Parathyroid adenoma (tissue), 2 donors: ENCODE measurements around the gene ZNF624.

Source experiments
- H2AFZ ChIP-seq: fragments of 300-600 bp; sonication (generic); one replicate; pipeline ENCODE4 v1.7.0; 2017; ENCODE audit warnings: antibody characterized with exemption, mild to moderate bottlenecking
- H3K27ac ChIP-seq: fragments of 300-600 bp; sonication (generic); one replicate; pipeline ENCODE4 v1.7.0; 2017
- H3K27me3 ChIP-seq: fragments of 300-600 bp; sonication (generic); one replicate; pipeline ENCODE4 v1.7.0; 2017; ENCODE audit warnings: low read length; ENCODE audit not compliant: control insufficient read depth, insufficient read depth
- H3K36me3 ChIP-seq: fragments of 300-600 bp; sonication (generic); one replicate; pipeline ENCODE4 v1.7.0; 2017; ENCODE audit warnings: low read length; ENCODE audit not compliant: control insufficient read depth, insufficient read depth
- H3K4me1 ChIP-seq: fragments of 300-600 bp; sonication (generic); one replicate; pipeline ENCODE4 v1.7.0; 2017; ENCODE audit warnings: control low read depth
- H3K4me2 ChIP-seq: fragments of 300-600 bp; sonication (generic); one replicate; pipeline ENCODE4 v1.7.0; 2017; ENCODE audit warnings: low read length
- H3K4me3 ChIP-seq: fragments of 300-600 bp; sonication (generic); one replicate; pipeline ENCODE4 v1.7.0; 2017; ENCODE audit warnings: low read depth, low read length
- H3K79me2 ChIP-seq: fragments of 300-600 bp; sonication (generic); one replicate; pipeline ENCODE4 v1.7.0; 2017; ENCODE audit warnings: control low read depth
- H3K9ac ChIP-seq: fragments of 300-600 bp; sonication (generic); one replicate; pipeline ENCODE4 v1.7.0; 2017; ENCODE audit warnings: mild to moderate bottlenecking
- H3K9me3 ChIP-seq: fragments of 300-600 bp; sonication (generic); one replicate; pipeline ENCODE4 v1.7.0; 2017; ENCODE audit warnings: low read length; ENCODE audit not compliant: control insufficient read depth
- TF ChIP-seq, protein P1 (sequence below): fragments of 300-600 bp; sonication (generic); IDR thresholded peaks from one replicate; pipeline ENCODE4 v1.7.0; 2017; ENCODE audit warnings: antibody characterized with exemption, mild to moderate bottlenecking
- donor health status: primary hyperparathyroidism.

The ZNF624 gene

DNA sequence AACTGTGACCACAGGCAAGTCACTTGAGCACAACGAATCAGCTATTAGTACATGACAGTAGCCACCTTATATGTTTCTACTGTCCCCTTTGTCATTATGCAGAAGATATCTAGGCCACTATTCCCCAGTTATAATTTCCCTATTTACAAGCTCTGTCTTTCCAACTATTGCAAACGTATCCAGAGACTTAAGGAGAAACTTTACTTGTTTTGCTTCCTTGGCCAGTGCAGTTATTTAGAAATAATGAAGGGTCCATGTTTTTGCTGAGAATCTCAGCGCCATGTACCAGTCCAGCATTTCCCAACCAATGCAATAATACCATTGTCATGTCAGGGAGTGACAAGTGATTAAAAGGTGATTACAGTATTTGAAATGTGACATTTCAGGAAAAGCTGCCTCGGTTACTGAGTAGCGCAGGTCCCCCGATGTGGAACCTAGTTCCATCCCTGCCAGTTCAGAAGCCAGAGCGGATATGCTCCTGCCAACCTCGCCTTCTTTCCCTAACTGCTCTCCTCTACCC is 743 bp downstream of the ZNF624 start:
- TF ChIP-seq, protein P1, sequence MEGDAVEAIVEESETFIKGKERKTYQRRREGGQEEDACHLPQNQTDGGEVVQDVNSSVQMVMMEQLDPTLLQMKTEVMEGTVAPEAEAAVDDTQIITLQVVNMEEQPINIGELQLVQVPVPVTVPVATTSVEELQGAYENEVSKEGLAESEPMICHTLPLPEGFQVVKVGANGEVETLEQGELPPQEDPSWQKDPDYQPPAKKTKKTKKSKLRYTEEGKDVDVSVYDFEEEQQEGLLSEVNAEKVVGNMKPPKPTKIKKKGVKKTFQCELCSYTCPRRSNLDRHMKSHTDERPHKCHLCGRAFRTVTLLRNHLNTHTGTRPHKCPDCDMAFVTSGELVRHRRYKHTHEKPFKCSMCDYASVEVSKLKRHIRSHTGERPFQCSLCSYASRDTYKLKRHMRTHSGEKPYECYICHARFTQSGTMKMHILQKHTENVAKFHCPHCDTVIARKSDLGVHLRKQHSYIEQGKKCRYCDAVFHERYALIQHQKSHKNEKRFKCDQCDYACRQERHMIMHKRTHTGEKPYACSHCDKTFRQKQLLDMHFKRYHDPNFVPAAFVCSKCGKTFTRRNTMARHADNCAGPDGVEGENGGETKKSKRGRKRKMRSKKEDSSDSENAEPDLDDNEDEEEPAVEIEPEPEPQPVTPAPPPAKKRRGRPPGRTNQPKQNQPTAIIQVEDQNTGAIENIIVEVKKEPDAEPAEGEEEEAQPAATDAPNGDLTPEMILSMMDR = no peak
- Histone ChIP-seq H3K9ac (peak overlapping the region; percentile 51), H3K4me3 (peak overlapping the region; percentile 86), H3K36me3 (no peaks in the 10 kb centered on the region), H3K4me1 (no peaks in the 10 kb centered on the region), H3K79me2 (no peaks in the 10 kb centered on the region), H3K9me3 (no peaks in the 10 kb centered on the region), H2AFZ (peak overlapping the region; percentile 93), H3K27me3 (no peaks in the 10 kb centered on the region), H3K4me2 (peak overlapping the region; percentile 45), H3K27ac (peak overlapping the region; percentile 95)

DNA sequence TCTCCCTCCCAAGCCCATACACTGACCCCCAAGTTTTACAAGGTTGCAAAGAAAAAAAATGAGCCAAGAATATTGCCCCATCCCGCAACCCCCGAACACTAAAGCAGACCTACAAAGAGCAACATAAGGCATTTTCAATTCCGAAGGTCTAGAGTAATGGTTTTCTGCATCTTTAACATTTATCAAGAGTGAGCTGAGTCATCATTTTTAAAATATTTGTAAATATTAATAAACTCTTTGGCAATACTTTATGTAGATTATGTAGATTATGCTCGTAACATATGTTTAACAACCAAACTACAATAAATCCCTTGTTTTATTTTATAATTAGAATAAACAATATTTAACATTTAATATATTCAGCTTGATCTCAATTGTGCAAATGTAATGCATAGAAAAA is 1.4 kb downstream of the ZNF624 start:
- Histone ChIP-seq H3K4me3 (no peak overlapping the region), H3K27me3 (no peaks in the 10 kb centered on the region), H3K9me3 (no peaks in the 10 kb centered on the region), H3K4me2 (no peak overlapping the region), H3K36me3 (no peaks in the 10 kb centered on the region), H3K4me1 (no peaks in the 10 kb centered on the region), H2AFZ (peak overlapping the region; percentile 93), H3K9ac (no peak overlapping the region), H3K79me2 (no peaks in the 10 kb centered on the region), H3K27ac (no peak overlapping the region)
- TF ChIP-seq, protein P1 = no peak

DNA sequence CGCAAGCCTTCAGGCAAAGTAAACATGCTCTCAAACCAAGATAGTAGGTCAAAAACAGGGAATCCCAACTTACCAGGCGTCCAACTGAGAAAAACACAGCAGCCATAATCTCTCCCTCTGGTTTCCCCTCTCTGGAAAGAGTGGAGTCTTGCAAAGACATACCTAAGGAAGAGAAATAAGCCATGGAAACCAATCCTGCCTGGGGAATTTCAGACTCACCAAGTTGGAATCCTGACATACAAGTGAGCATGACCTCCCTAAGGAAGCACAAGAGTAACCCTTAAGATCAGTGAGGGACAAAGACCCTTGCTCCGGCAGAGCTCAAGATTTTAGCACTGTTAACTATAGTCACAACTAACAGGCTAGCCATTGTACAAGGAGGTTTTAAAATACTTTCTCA is 4.1 kb downstream of the ZNF624 start:
- Histone ChIP-seq H3K27ac (no peak overlapping the region), H3K79me2 (no peaks in the 10 kb centered on the region), H3K9ac (no peak overlapping the region), H3K27me3 (no peaks in the 10 kb centered on the region), H3K4me1 (no peaks in the 10 kb centered on the region), H3K4me3 (no peak overlapping the region), H2AFZ (no peak overlapping the region), H3K4me2 (no peak overlapping the region), H3K9me3 (no peaks in the 10 kb centered on the region), H3K36me3 (no peaks in the 10 kb centered on the region)
- TF ChIP-seq, protein P1 = no peak

DNA sequence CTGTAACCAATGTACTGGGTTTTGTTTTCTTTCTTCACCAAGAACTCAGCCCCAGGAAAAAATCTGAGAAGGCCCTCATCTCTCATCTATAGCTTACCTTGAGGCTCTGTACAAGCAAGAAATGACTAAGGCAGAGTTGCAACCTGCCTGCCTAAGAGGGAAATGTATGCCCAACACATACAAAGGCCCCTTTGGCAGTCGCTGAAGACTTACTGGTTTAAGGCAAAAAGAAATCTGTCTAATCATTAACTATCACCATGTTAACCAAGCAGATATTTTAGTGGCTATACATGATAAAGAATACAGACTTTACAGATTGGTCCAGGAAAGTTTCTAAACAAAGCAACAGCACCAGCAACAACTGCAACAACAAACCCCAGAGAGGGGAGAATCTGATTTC is 14.2 kb downstream of the ZNF624 start:
- H3K27ac ChIP-seq = no peak overlapping the region
- H3K4me3 ChIP-seq = no peak overlapping the region
- no peak overlapping the region for H3K9ac ChIP-seq
- H3K27me3 ChIP-seq = no peaks in the 10 kb centered on the region
- no peak overlapping the region for H3K4me2 ChIP-seq
- no peaks in the 10 kb centered on the region for H3K36me3 ChIP-seq
- no peaks in the 10 kb centered on the region for H3K4me1 ChIP-seq
- no peaks in the 10 kb centered on the region for H3K9me3 ChIP-seq
- no peak overlapping the region for H2AFZ ChIP-seq
- peaks cover 6% of the 10 kb centered on the region for H3K79me2 ChIP-seq
- TF ChIP-seq, protein P1 = no peak

DNA sequence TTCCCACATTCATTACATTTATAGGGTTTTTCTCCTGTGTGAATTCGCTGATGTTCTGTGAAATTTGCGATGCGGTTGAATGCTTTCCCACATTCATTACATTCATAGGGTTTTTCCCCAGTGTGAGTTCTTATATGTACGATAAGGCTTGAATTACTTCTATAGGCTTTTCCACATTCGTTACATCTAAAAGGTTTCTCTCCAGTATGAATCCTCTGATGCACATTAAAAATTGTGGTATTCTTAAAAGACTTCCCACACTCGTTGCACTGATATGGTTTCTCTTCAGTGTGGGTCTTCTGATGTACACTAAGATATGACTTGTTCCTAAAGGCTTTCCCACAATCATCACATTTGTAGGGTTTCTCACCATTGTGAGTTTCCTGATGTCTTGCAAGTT is 30.4 kb downstream of the ZNF624 start:
- Histone ChIP-seq H3K79me2 (no peaks in the 10 kb centered on the region), H3K36me3 (peaks cover 6% of the 10 kb centered on the region), H3K27ac (no peak overlapping the region), H3K9ac (no peak overlapping the region), H3K27me3 (no peaks in the 10 kb centered on the region), H3K4me1 (no peaks in the 10 kb centered on the region), H3K4me3 (no peak overlapping the region), H3K4me2 (no peak overlapping the region), H3K9me3 (peaks cover 19% of the 10 kb centered on the region), H2AFZ (no peak overlapping the region)
- TF ChIP-seq, protein P1 = no peak
